IMR-90 (cell line): ENCODE results near the gene RCCD1. TPM values are rescaled to one million over a fixed set of nuclear protein-coding genes. Genes with fewer than 3 reads are reported as not detected.

Experiments used
- ATAC-seq: fragments of 200-7000 bp; cut with Tn5 transposase; 2 replicates; pipeline ENCODE4 v1.9.1; 2020; ENCODE audit warnings: low read depth, mild to moderate bottlenecking, moderate library complexity
- BruUV-seq: library from RNA; stranded (reverse); fragments of 400-500 nt; replicated peaks from 2 replicates; lab custom pipeline; 2021; lab: Mats Ljungman, UMichigan
- CTCF ChIA-PET: fragments of 300-600 bp; formaldehyde crosslinking; extraction: SDS; loops from one replicate; lab custom pipeline; 2021; ENCODE audit warnings: antibody characterized with exemption; lab: Yijun Ruan, JAX
- POLR2A ChIA-PET: fragments of 300-600 bp; sonication (Branson Sonifier 250); formaldehyde crosslinking; loops from one replicate; lab custom pipeline; 2022; ENCODE audit warnings: antibody characterized with exemption; ENCODE audit not compliant: unreplicated experiment; lab: Charles Lee
- DNase-seq: peaks from one replicate; pipeline ENCODE4 v3.0.0; 2013
- H2AFZ ChIP-seq: replicated peaks from 2 replicates; pipeline ENCODE3; 2013; ENCODE audit warnings: low read length, mild to moderate bottlenecking; ENCODE audit not compliant: poor library complexity
- H2AK5ac ChIP-seq: 2 replicates; pipeline ENCODE4 v1.6.1; 2013; ENCODE audit warnings: low read depth, low read length, inconsistent platforms
- H2AK9ac ChIP-seq: replicated peaks from 2 replicates; pipeline ENCODE3; 2013; ENCODE audit warnings: mild to moderate bottlenecking, low read depth, low read length, moderate library complexity; ENCODE audit not compliant: poor library complexity
- H2BK120ac ChIP-seq: 2 replicates; pipeline ENCODE4 v1.6.1; 2013; ENCODE audit warnings: low read depth, low read length, inconsistent platforms
- H2BK15ac ChIP-seq: 3 replicates; pipeline ENCODE4 v1.6.1; 2013; ENCODE audit warnings: low read depth, low read length, inconsistent platforms
- H2BK20ac ChIP-seq: 2 replicates; pipeline ENCODE4 v1.6.1; 2013; ENCODE audit warnings: low read depth, mild to moderate bottlenecking, inconsistent platforms, low read length, moderate library complexity
- H2BK5ac ChIP-seq: 2 replicates; pipeline ENCODE4 v1.6.1; 2013; ENCODE audit warnings: mild to moderate bottlenecking, low read depth, low read length, inconsistent platforms; ENCODE audit not compliant: poor library complexity, severe bottlenecking
- H3K14ac ChIP-seq: replicated peaks from 2 replicates; pipeline ENCODE4 v1.6.1; 2013; ENCODE audit warnings: low read depth, low read length, inconsistent platforms
- H3K18ac ChIP-seq: 2 replicates; pipeline ENCODE4 v1.6.1; 2013; ENCODE audit warnings: low read depth, low read length, control low read depth
- H3K23ac ChIP-seq: 2 replicates; pipeline ENCODE4 v1.6.1; 2013; ENCODE audit warnings: low read depth, low read length, inconsistent platforms
- H3K27ac ChIP-seq: 2 replicates; pipeline ENCODE4 v1.5.1; 2013; ENCODE audit warnings: mild to moderate bottlenecking, control low read depth, low read length; ENCODE audit not compliant: insufficient read depth
- H3K27me3 ChIP-seq: 2 replicates; pipeline ENCODE4 v1.6.1; 2013; ENCODE audit warnings: low read length; ENCODE audit not compliant: control insufficient read depth, insufficient read depth
- H3K36me3 ChIP-seq: 2 replicates; pipeline ENCODE4 v1.6.1; 2013; ENCODE audit warnings: low read length, mixed read lengths; ENCODE audit not compliant: control insufficient read depth, insufficient read depth
- H3K4ac ChIP-seq: 2 replicates; pipeline ENCODE4 v1.6.1; 2013; ENCODE audit warnings: low read depth, low read length, inconsistent platforms
- H3K4me1 ChIP-seq: 2 replicates; pipeline ENCODE4 v1.6.1; 2013; ENCODE audit warnings: low read length, mixed read lengths; ENCODE audit not compliant: control insufficient read depth, insufficient read depth
- H3K4me2 ChIP-seq: 2 replicates; pipeline ENCODE4 v1.6.1; 2013; ENCODE audit warnings: low read depth, mild to moderate bottlenecking, control low read depth, low read length, moderate library complexity
- H3K4me3 ChIP-seq: 2 replicates; pipeline ENCODE4 v1.5.1; 2013; ENCODE audit warnings: low read depth, mild to moderate bottlenecking, control low read depth, low read length, moderate library complexity; ENCODE audit not compliant: insufficient read depth
- H3K56ac ChIP-seq: 2 replicates; pipeline ENCODE4 v1.6.1; 2013; ENCODE audit warnings: low read length, inconsistent platforms; ENCODE audit not compliant: insufficient read depth; ENCODE audit errors: extremely low read depth
- H3K79me1 ChIP-seq, 2 experiments: 2 replicates each; pipeline ENCODE4 v1.6.1; 2013; ENCODE audit warnings: low read length in 2 of 2, inconsistent platforms in 1 of 2, low read depth in 1 of 2
- H3K9ac ChIP-seq: 2 replicates; pipeline ENCODE4 v1.6.1; 2013; ENCODE audit warnings: low read depth, low read length, control low read depth
- H3K9me1 ChIP-seq: 2 replicates; pipeline ENCODE4 v1.6.1; 2013; ENCODE audit warnings: low read length, inconsistent platforms; ENCODE audit not compliant: insufficient read depth
- H3K9me3 ChIP-seq: 2 replicates; pipeline ENCODE4 v1.6.1; 2013; ENCODE audit warnings: low read length; ENCODE audit not compliant: control insufficient read depth, insufficient read depth
- H4K20me1 ChIP-seq: 2 replicates; pipeline ENCODE4 v1.6.1; 2013; ENCODE audit warnings: low read length, inconsistent platforms; ENCODE audit not compliant: insufficient read depth
- H4K5ac ChIP-seq: 2 replicates; pipeline ENCODE4 v1.6.1; 2013; ENCODE audit warnings: mild to moderate bottlenecking, low read depth, low read length, control low read depth
- H4K8ac ChIP-seq, 2 experiments: 2 replicates each; pipeline ENCODE4 v1.6.1; 2013; ENCODE audit warnings: low read depth in 2 of 2, low read length in 2 of 2, control low read depth in 1 of 2, inconsistent platforms in 1 of 2
- H4K91ac ChIP-seq: 2 replicates; pipeline ENCODE4 v1.6.1; 2013; ENCODE audit warnings: low read depth, low read length, inconsistent platforms; ENCODE audit not compliant: insufficient read depth
- CEBPB ChIP-seq: IDR thresholded peaks from 2 replicates; pipeline ENCODE4 v1.6.1; 2012; ENCODE audit warnings: low read depth, low read length, improper control_type of control experiment
- CHD1 ChIP-seq: IDR thresholded peaks from 2 replicates; pipeline ENCODE4 v1.6.1; 2012; ENCODE audit warnings: low read depth, low read length, improper control_type of control experiment
- CTCF ChIP-seq: conservative IDR thresholded peaks from 2 replicates; pipeline ENCODE4 v1.5.1; 2012; ENCODE audit warnings: mild to moderate bottlenecking, low read depth, low read length, improper control_type of control experiment
- USF2 ChIP-seq: fragments of 150-350 bp; IDR thresholded peaks from 2 replicates; pipeline ENCODE4 v1.6.1; 2017; ENCODE audit warnings: mild to moderate bottlenecking, antibody characterized with exemption, low read length, low read depth
- WGBS, 2 experiments: methylation state at CpG; one replicate each; pipeline versions ENCODE4 v1.1.5 to v1.1.7; 2013; ENCODE audit warnings: missing lambda C conversion rate in 2 of 2; ENCODE audit not compliant: insufficient read length in 1 of 2; ENCODE audit errors: extremely low coverage in 2 of 2; 5-methylcytosine and 5-hydroxymethylcytosine counted together
- dilution Hi-C: fragments of 300-500 bp; cut with HindIII; formaldehyde crosslinking; loops from one replicate; pipeline ENCODE4 v1.14.3; 2018; ENCODE audit warnings: low sequenced_read_pairs; ENCODE audit not compliant: unreplicated experiment
- in situ Hi-C: fragments of 300-500 bp; cut with MboI; formaldehyde crosslinking; loops from 3 replicates; pipeline ENCODE4 v1.14.3; 2019; ENCODE audit warnings: low sequenced_read_pairs, inconsistent platforms, mixed read lengths
- intact Hi-C: fragments of 100-400 bp; cut with micrococcal nuclease; formaldehyde crosslinking; loops from 2 replicates; pipeline ENCODE4 v1.10.0; 2022
- polyA plus RNA-seq, 3 experiments: library from polyadenylated mRNA; depleted of rRNA; stranded (reverse); fragments of >200 nt; gene quantifications; 2 replicates each; pipeline ENCODE4 v1.2.3, GENCODE V29; 2012; ENCODE audit warnings: low replicate concordance in 1 of 3
- total RNA-seq: library from RNA; depleted of rRNA; stranded (reverse); fragments of >200 nt; gene quantifications from 2 replicates; pipeline ENCODE4 v1.2.3, GENCODE V29; 2012

Gene RCCD1
- total and polyA plus RNA-seq, 2 of the 4 experiments (the other 2 are of a cell fraction), result 3.9 to 9.9 TPM

- Histone ChIP-seq H3K4ac (no peak overlapping the region), H3K18ac (no peak overlapping the region), H3K79me1 (peaks cover 5 to 20% of the 10 kb centered on the region in 2 experiments; a peak in 3 of 4 replicates), H3K9me1 (peaks cover 3% of the 10 kb centered on the region; the same call in 1 of the 2 replicates), H3K14ac (no peak overlapping the region), H3K9me3 (no peaks in the 10 kb centered on the region), H3K23ac (no peak overlapping the region), H4K91ac (no peak overlapping the region), H3K36me3 (no peaks in the 10 kb centered on the region), H2AFZ (no peak overlapping the region), H3K27me3 (no peaks in the 10 kb centered on the region), H2AK9ac (no peak overlapping the region), H2BK120ac (no peak overlapping the region), H4K8ac (no peak overlapping the region), H2BK5ac (no peak overlapping the region), H3K4me3 (no peak overlapping the region), H4K5ac (no peak overlapping the region), H3K9ac (no peak overlapping the region), H2BK15ac (no peak overlapping the region), H3K56ac (no peak overlapping the region), H3K4me2 (no peak overlapping the region), H2BK20ac (no peak overlapping the region), H4K20me1 (peaks cover 5% of the 10 kb centered on the region; the same call in 1 of the 2 replicates), H3K4me1 (peaks cover 6% of the 10 kb centered on the region), H2AK5ac (no peak overlapping the region), H3K27ac (no peak overlapping the region)
- no TSS peak for BruUV-seq
- CTCF ChIA-PET, result interaction anchor here (1.6 kb wide), 1 partner anchor 34 kb away, joined by 4 read pairs; no protein-coding TSS in a partner anchor
- TF ChIP-seq CTCF (no peak), CEBPB (peak; percentile 57), CHD1 (no peak), USF2 (no peak)
- in situ Hi-C loops, result loop anchor here (25.0 kb wide), 2 partner anchors 1822 to 1997 kb away; no protein-coding TSS in a partner anchor
- no peak for ATAC-seq
- intact Hi-C loops, result no loop called here
- dilution Hi-C loops, result no loop called here
- WGBS, 2 experiments, result no CpG with 5 or more reads among the region's 4 CpGs
- DNase-seq, result no peak
- POLR2A ChIA-PET, result interaction anchor here (0.6 kb wide), 1 partner anchor 444 kb away, joined by 3 read pairs; no protein-coding TSS in a partner anchor
These were observed 35.8 kb downstream of the RCCD1 start for GRCh38 chr15:90990446-90990845.
